Dermis blood vessel endothelial cell (primary cell): ENCODE results near the gene MYO7B. TPM values are rescaled to one million over a fixed set of nuclear protein-coding genes. Genes with fewer than 3 reads are reported as not detected.

Source experiments
- DNase-seq: peaks from one replicate; pipeline ENCODE4 v3.0.0; 2010
- total RNA-seq: library from RNA; depleted of rRNA; stranded (reverse); fragments of >200 nt; gene quantifications from 2 replicates; pipeline ENCODE4 v1.2.3, GENCODE V29; 2014

MYO7B gene
- total RNA-seq, 1 donor from 2014 or later, result not detected

DNA sequence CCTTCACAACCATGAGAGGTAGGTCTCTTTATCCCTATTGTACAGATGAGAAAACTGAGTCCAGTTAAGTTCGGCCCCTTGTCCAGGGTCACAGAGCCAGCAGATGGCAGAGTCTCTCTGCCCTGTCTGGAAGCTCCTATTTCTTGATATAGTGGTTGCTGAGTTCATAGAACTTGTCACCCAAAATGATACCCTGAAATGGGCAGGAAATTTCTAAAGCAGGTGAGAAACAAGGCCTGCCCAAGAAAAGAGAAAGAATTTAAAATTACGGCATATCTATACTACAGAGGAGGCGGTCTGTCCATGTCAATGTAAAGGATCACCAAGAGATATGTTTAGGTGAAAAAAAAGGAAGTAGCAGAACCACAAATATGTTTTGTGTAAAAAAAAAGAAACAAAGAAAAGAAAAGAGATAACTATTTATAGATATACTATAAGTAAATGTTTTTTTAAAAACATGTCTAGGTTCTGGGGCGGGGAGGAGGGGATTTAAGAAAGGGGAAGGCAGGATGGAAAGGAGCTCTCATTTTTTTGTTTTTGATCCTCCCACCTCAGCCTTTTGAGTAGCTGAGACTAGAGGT lies 39.8 kb downstream of the MYO7B start:
- no peak for DNase-seq

DNA sequence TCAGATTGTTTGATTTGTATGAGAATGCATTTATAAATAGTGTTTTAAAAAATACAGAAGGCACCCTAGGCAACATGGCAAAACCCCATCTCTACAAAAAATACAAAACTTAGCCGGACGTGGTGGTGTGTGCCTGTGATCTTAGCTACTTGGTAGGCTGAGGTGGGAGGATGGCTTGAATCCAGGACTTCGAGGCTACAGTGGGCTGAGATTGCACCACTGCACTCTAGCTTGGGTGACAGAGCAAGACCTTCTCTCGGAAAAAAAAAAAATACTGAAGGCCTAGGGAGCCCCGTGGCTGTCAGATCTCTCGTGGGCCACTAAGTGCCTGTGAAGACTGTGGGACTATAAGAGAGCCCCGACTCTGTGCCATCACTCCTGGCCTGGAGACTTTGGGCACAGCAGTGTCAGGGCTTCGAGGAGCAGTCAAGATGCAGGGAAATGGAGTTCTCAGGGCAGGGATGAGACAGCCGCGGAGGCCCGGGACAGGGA lies 40.5 kb downstream of the MYO7B start:
- DNase-seq, result no peak

DNA sequence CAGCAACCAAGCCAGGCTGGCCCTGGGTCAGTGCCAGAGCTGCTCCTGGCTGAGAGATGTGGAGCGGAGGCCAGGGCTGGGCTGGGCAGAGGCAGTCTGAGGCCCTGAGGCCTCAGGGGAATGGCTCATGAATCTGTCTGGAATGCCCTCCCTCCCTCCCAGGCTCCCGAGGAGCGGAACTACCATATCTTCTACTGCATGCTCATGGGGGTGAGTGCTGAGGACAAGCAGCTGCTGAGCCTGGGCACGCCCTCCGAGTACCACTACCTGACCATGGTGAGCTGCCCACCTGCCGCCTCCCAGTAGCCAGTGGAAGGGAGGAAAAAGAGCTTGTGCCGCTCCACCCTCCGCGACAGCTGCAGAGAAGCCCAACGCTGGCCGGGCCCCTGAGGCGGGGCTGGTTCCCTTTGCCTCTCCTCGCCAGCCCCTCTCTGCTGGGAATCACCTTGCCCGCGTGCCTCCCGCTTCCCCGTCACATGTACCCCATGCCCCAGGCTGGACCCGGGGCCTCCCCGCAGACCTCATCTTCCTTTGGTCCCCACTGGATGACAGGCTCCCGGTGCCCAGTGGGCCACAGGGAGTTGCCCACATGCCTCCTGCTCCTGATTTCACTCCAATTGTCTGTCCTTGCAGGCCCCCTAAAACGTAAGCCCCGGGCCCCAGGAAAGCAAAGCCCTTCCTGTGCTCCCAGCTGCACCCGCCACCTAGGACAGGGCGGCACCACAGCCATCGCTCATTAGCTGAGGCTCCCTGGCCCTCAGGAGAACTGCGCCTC lies 41.1 kb downstream of the MYO7B start:
- no peak for DNase-seq

DNA sequence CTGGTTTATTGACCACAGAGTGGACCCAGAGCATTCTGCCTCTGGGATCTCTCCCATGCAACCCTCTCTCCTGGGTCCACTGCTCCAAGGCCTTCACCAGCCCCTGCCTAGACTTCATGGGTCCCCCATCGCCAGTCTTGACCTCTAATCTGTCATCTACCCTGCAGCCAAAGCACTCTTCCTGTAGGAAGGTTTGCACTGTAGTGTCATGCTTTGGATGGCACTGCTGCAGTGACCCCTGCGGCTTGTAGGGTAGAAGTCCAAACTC lies 41.7 kb downstream of the MYO7B start:
- DNase-seq, result no peak

DNA sequence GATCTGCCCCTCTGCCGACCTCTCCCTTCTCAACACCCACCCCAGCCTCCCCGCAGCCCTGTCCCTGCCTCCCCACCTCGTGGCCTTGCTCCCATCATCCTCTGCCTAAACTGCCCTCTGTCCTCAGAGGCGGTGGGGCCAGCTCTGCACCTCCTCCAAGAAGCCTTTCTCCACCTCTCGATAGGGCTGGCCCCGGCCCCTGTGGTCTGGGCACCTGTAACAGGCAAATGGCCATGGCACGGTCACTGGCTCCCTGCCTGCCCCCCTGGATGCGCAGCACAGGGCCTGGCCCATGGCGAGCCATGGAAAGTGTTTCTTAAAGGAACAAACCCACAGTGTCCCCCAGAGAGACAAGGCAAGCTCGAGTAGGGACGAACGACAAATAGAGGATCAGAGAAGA lies 42.0 kb downstream of the MYO7B start:
- no peak for DNase-seq

DNA sequence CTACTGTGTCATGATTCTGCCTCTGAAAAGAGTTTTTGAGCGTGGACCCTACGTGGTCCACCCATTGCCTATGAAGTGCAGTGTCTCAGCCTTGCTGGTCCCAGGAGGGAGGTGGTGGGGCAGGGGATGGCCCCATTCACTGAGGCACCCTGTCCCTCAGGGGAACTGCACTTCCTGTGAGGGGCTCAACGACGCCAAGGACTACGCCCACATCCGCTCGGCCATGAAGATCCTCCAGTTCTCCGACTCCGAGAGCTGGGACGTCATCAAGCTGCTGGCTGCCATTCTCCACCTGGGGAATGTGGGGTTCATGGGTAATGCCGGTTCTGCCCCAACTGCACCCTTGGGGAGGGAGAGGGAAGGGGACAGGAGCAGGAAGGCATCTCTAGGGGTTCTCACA lies 42.5 kb downstream of the MYO7B start:
- DNase-seq, result no peak

DNA sequence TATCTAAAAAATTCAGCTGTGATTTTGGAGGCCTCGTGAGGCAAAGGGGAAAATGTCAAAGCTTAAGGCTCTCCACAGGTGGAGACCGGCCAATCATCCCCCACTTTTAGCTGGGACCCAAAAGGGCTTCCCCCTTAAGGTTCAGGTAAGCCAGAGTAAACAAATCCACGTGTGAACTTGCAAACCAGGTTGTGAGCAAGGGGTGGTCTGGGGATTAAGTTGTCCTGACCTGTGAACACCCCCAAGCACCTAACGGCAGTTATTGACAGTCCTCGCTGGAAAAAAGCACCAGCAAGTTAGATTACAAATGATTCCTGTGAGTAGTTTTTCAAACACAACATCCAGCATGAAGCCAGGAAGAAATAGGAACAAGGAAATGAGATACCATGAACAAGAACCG lies 42.9 kb downstream of the MYO7B start:
- no peak for DNase-seq

DNA sequence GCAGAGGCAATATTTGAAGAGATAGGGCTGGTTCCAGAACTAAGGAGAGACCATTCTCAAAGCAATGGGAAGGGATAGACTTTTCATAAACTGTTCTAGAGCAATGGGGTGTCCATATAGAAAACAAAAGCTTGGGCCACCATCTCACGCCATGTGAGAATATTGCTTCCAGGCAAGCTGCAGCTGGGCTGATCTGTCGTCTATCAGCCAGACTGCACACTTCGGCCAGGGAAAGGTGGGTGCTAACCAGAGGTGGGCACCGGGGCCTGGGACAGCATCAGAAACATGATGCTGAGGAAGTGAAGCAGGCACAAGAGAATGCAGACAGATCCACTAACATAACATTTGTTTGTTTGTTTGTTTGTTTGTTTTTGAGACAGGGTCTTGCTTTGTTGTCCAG lies 43.7 kb downstream of the MYO7B start:
- no peak for DNase-seq

DNA sequence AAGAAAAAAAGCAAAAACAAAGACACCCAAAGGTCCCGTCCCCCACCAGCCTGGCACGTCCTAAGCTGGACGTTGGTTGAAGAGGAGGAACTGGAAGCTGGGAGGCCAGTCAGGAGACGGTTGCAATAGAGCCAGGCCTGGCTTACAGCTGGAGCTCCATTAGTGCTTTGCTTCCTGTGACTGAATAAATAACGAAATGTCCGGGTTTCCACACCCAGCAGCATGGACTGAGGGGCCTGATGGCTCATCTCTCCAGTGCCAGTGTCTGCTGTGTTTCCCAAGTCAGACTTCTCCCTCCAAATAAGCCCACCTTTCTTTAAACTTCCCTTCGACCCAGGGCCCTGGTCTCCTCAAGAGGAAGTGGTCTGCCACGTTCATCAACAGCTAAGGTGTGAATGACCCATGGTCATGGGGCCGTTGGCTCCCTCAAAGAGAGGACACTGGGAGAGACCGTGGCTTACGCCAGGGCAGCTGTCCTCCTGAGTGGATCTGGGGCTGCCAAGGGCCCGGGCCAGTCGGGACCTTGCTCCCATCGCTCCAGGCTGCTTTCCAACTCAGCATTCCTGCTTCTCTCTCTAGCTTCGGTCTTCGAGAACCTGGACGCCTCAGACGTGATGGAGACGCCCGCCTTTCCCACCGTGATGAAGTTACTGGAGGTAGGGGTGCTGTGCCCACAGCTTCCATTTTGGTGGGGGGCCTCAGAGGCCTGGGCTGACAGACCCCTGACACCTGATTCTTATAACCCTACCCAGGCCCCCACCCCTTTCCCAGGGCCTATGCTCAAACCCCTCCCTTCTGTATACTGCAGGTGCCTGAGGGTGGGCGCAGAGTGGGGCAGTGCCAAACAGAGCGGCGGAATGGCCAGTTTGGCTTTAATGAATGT lies 44.9 kb downstream of the MYO7B start:
- DNase-seq, result no peak

DNA sequence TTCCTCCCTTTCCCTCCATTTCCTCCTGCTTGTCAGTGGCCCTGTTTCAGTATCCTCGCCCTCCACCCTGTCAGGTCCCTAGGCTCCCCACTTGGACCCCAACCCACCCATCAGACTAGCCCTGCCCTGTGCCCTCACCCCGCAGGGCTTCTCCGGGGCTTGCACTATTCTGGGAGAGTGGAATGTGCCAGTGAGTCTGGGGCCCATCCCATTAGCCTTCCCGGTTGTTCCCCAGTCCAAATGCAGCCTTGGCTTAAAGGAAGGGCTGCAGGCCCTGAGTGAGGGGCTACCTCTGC lies 45.5 kb downstream of the MYO7B start:
- no peak for DNase-seq

DNA sequence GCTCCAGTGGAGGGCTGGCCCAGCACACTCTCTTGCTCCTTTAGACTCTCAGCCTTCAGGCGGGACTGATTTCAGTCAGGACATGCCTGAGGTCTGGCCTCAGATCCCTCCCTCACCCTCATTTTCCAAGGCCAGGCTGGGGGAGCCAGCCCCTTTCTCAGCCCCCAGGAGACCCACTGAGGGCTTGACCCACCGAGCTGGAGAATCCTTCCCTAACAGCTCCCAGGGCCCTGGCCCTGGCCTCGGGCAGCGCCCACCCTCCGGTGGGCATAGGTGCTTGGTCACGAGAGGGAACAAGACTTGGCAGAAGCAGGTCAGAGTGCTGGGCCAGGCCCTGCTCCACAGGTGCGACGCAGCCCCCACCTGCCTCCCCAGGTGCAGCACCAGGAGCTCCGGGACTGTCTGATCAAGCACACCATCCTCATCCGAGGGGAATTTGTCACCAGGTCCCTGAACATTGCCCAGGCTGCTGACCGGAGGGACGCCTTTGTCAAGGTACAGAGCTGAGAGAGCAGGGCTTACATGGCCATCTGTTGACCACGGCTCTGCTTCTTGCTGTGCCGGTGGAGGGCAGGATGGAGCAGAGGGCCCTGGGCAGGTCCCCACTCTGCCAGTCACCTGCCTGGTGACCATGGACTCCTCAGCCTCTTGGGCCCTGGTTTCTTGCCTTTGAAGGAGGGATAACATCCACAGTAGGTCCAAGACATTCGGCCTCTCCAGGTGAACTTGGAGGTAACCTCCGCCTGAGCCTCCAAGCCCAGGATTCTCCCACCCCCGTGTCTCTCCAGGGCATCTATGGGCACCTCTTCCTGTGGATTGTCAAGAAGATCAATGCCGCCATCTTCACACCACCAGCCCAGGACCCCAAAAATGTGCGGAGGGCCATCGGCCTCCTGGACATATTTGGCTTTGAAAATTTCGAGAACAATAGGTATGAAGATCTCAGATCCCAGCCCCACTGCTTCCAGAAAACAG lies 46.3 kb downstream of the MYO7B start:
- DNase-seq, result no peak

DNA sequence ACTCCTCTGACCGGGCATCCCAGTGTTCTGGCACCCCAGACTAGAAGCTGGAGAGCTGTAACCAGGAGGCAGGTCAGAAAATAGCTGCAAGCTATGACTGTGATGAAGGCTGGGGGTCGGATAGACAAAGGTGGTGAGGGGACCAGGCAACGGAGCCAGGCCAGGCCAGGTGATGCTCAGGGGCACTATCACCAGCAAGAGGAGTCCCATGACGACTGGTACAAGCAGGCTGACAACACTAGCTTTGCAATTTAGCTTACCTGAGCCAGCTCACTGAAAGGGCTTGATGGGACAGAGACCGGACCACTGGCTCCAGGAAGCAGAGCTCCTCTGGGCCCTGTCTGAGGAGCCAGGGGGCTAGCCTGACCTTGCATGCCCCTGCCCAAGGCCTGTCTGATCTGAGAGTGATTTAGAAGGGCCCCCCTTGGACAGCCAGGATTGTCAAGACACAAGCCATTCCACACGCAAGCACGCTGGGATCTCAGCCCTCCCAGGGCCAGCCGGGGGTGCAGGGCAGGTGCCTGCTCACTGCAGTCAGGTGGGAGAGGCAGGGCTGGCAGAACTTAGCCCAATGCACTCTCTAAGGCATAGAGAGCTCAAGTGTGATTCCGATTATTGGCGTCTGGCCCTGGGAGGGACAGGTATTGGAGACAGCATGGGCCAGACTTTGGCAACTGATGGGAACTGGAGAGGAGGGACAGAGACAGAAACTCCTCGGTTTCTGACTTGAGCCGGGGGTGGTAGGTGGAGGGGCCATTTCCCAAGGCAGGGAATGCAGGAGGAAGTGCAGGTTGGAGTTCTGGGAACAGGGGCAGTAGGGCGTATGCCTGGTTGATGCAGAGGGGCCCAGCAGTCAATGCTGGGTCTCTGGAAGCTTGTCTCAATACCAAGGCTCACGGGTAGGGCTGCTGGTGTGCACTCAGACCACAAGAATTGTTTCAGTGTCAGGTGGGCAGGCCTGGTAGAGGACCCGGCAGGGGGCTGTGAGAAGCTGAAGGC lies 47.7 kb downstream of the MYO7B start:
- DNase-seq, result no peak

DNA sequence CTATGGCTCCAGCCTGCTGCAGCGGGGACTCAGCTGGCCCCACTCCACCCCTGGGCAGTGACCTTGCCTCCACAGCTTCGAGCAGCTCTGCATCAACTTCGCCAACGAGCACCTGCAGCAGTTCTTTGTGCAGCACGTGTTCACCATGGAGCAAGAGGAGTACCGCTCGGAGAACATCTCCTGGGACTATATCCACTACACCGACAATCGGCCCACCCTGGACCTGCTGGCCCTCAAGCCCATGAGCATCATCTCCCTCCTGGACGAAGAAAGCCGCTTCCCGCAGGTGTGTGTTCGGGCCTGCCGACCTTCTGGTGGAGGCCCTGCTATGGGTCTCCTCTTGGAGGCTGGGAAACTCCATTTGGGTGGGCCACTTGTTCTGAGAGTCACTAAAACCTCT lies 48.6 kb downstream of the MYO7B start:
- no peak for DNase-seq

DNA sequence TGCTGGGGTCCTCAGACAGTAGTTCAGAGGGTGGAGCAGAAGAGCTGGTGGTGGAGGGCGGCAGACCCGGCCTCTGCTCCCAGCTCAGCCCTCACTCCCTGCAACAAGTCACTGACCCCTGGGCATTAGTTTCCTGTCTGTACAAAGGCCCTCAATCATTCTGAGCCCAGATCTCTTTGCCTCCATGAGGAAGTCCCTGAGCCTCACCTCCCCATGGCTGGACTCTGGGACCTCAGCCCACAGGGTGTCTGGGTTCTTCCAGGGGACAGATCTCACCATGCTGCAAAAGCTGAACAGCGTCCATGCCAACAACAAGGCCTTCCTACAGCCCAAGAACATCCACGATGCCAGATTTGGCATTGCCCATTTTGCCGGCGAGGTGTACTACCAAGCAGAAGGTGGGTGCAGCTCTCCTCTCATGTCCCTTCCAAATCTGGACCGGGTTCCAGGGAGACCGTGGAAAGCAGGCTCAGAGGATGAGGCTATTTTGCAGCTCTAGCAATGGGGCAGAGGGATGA lies 49.1 kb downstream of the MYO7B start:
- DNase-seq, result no peak

DNA sequence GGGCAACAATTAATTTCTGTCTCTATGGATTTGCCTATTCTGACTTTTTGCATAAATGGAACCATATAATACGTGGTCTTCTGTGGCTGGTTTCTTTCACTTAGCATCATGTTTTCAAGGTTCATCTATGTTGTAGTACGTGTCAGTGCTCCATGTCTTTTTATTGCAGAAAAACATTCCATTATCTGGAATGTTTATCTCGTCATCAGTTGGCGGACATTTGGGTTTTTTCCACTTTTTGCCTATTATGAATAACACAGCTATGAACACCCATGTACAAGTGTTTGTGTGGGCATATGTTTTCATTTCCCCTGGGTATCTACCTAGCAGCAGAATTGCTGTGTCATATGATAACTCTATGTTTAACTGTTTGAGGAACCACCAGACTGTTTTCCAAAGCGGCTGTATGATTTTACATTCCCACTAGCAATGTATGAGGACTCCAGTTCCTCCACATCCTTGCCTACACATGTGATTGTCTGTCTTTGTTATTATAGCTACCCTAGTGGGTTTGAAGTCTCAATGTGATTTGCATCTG lies 49.9 kb downstream of the MYO7B start:
- DNase-seq, result no peak

DNA sequence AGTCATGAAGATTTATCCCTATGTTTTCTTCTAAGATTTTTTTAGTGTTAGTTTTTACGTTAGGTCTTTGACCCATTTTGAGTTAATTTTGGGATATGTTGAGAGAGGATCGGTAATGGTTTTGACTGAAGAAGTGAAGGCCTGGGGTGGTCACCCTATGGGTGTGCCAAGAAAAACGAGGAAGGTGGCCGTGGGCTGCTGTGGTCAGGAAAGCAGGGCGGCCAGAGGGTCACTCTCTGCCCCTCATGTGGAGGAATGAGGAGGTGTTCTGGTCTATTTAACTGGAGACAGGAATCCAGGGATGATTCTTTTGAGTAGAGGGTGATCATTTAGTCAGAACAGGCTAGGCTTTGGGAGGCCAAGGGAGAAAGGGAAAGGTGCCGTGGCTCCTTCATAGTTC lies 50.7 kb downstream of the MYO7B start:
- no peak for DNase-seq

DNA sequence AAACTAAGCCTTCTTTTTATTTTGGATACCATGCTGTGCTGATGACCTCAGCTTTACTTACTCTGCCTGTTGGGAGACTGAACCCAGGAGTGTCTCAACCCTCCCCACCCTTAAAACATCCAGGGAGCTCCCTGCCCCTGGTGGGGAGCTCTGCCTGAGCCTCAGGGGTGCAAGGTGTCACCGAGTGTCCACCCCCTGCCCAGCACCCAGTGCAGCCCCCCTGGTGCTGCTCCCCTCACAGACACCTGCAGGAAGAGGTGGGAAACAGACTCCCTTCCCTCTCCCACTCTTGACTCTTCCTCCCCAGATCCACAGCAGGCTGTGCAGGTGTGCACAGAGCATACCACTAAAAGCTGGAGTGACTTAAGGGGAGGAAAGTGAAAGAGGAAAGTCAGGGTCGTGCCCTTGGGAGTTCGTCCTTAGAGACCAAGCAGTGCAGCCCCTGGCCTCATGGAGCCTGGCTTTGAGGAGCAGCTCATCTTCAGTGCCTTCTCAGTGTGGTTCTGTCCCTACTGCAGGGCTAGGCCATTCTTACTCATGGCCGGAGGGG lies 51.3 kb downstream of the MYO7B start:
- no peak for DNase-seq

DNA sequence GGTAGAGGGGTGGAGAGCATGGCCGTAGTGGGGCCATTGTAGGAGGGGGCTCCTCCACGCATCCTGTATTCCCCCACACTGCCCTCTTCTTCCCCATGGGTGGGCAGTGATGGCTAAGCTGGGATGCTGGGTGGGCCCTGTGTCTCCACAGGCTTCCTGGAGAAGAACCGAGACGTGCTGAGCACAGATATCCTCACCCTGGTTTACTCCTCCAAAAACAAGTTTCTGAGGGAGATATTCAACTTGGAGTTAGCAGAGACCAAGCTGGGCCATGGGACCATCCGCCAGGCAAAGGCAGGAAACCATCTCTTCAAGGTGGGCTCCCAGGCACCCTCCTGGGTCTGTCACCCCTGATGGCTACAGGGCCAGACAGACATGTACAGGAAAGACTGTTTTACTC lies 52.8 kb downstream of the MYO7B start:
- DNase-seq, result no peak

DNA sequence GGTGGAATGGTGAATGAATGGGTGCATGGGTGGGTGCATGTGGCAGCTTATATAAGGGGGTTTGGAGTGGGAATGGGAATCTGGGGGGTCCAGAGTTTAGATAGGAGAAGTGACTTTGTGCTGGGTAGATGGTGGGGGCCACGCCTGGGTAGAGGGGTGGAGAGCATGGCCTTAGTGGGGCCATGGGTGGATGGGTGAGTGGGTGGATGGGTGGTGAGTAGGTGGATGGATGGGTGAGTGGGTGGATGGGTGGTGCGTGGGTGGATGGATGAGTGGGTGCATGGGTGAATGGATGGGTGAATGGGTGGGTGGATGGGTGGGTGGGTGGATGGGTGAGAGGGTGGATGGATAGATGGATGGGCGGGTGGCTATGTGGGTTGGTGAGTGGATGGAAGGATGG lies 53.9 kb downstream of the MYO7B start:
- DNase-seq, result no peak

DNA sequence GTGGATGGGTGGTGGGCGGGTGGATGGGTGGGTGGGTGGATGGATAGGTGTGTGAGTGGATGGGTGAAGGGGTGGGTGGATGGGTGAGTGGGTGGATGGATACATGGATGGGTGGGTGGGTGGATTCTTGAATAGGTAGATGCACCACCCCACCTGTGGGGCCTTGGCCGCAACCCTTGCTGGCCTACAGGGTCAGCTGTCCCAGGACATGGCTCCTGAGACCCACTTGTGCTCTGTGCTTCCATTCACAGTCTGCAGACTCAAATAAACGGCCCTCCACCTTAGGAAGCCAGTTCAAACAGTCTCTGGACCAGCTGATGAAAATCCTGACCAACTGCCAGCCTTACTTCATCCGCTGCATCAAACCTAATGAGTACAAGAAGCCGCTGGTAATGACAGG lies 54.4 kb downstream of the MYO7B start:
- DNase-seq, result no peak
